K562 (cell line): ENCODE data around the gene TAS1R3. TPM values are rescaled to one million over a fixed set of nuclear protein-coding genes. Genes with fewer than 3 reads are reported as not detected.
A peak's percentile ranks its signal among the peaks of the same experiment; 100 is the strongest.

Experiments used
- BCOR ChIP-seq: fragments of 450-650 bp; IDR thresholded peaks from 2 replicates; pipeline ENCODE4 v1.6.1; 2016
- E2F1 ChIP-seq: sonication (generic); formaldehyde crosslinking; IDR thresholded peaks from 2 replicates; pipeline ENCODE4 v1.8.1; 2023; ENCODE audit warnings: mild to moderate bottlenecking, missing genetic modification reagents, moderate library complexity
- E2F3 ChIP-seq: fragments of 250-450 bp; sonication (Bioruptor Pico); IDR thresholded peaks from 2 replicates; pipeline ENCODE4 v1.4.0; 2020; ENCODE audit warnings: mild to moderate bottlenecking
- ELF2 ChIP-seq: fragments of 250-450 bp; sonication (Bioruptor Pico); IDR thresholded peaks from 2 replicates; pipeline ENCODE4 v1.5.0; 2021; ENCODE audit warnings: mild to moderate bottlenecking
- FOXA1 ChIP-seq: fragments of 450-650 bp; IDR thresholded peaks from 2 replicates; pipeline ENCODE4 v1.6.1; 2016; ENCODE audit warnings: mild to moderate bottlenecking, borderline replicate concordance
- GTF2F1 ChIP-seq: IDR thresholded peaks from 2 replicates; pipeline ENCODE4 v1.6.1; 2011; ENCODE audit warnings: low read depth, low read length, improper control_type of control experiment
- HES1 ChIP-seq: fragments of 450-650 bp; IDR thresholded peaks from 2 replicates; pipeline ENCODE4 v1.6.1; 2016; ENCODE audit warnings: low read depth, mild to moderate bottlenecking, moderate library complexity
- HNRNPL ChIP-seq: fragments of 200-400 bp; formaldehyde crosslinking; IDR thresholded peaks from 2 replicates; pipeline ENCODE4 v1.6.1; 2017; ENCODE audit warnings: low read depth, mild to moderate bottlenecking, low read length
- LEF1 ChIP-seq: fragments of 450-650 bp; IDR thresholded peaks from 2 replicates; pipeline ENCODE4 v1.6.1; 2016; ENCODE audit warnings: mild to moderate bottlenecking
- MLX ChIP-seq, 2 experiments: fragments of 450-650 bp in 1 of 2; sonication (generic) in 1 of 2; formaldehyde crosslinking; conservative IDR thresholded peaks; 2 replicates each; pipeline versions ENCODE4 v1.4.0 to v1.8.1; 2020 to 2022; ENCODE audit warnings: mild to moderate bottlenecking in 1 of 2, missing genetic modification reagents in 1 of 2
- NCOA4 ChIP-seq: fragments of 450-650 bp; IDR thresholded peaks from 2 replicates; pipeline ENCODE4 v1.6.1; 2018; ENCODE audit warnings: mild to moderate bottlenecking; ENCODE audit not compliant: partially characterized antibody
- PBX2 ChIP-seq, 2 experiments: IDR thresholded peaks in 1 of 2; conservative IDR thresholded peaks in 1 of 2; 2 replicates each; pipeline ENCODE4 v1.6.1; 2016; ENCODE audit warnings: low read depth in 2 of 2, mild to moderate bottlenecking in 1 of 2, missing compliant biosample characterization in 1 of 2, missing genetic modification characterization in 1 of 2, moderate library complexity in 1 of 2
- PHF21A ChIP-seq: fragments of 450-650 bp; IDR thresholded peaks from 2 replicates; pipeline ENCODE4 v1.6.1; 2017; ENCODE audit warnings: low read depth, borderline replicate concordance
- SMARCB1 ChIP-seq: IDR thresholded peaks from 2 replicates; pipeline ENCODE4 v1.6.1; 2011; ENCODE audit warnings: improper control_type of control experiment, low read depth; ENCODE audit not compliant: insufficient read length
- SREBF1 ChIP-seq: fragments of 150-350 bp; IDR thresholded peaks from 2 replicates; pipeline ENCODE4 v1.6.1; 2014; ENCODE audit warnings: antibody characterized with exemption, low read depth, low read length, borderline replicate concordance
- ZEB2 ChIP-seq: fragments of 450-650 bp; IDR thresholded peaks from 2 replicates; pipeline ENCODE4 v1.6.1; 2016
- ZNF384 ChIP-seq: IDR thresholded peaks from 2 replicates; pipeline ENCODE4 v1.6.1; 2012; ENCODE audit warnings: low read depth, low read length, improper control_type of control experiment
- ZNF57 ChIP-seq: fragments of 450-650 bp; formaldehyde crosslinking; IDR thresholded peaks from 2 replicates; pipeline ENCODE4 v1.4.0; 2020; ENCODE audit warnings: mild to moderate bottlenecking, moderate library complexity
- ZNF717 ChIP-seq: fragments of 250-450 bp; sonication (Bioruptor Pico); IDR thresholded peaks from 2 replicates; pipeline ENCODE4 v1.5.0; 2021
- ZNF830 ChIP-seq: fragments of 250-450 bp; sonication (Bioruptor Pico); IDR thresholded peaks from 2 replicates; pipeline ENCODE4 v1.5.0; 2021; ENCODE audit warnings: mild to moderate bottlenecking
- ZSCAN29 ChIP-seq: fragments of 450-650 bp; IDR thresholded peaks from 2 replicates; pipeline ENCODE4 v1.6.1; 2017
- polyA plus RNA-seq, 8 experiments: library from polyadenylated mRNA; depleted of rRNA in 4 of 8; stranded (reverse) in 5 of 8; unstranded in 3 of 8; fragments of >200 nt; fragmentation: Nextera tagmentation in 2 of 8; fragmentation: Illumina TruSeq in 1 of 8; extraction: Ambion mirVana in 2 of 8; extraction: Trizol in 1 of 8; gene quantifications; 2 replicates each; pipeline versions ENCODE4 v1.2.1 to v1.2.3, GENCODE V29; 2011 to 2014; ENCODE audit warnings: inconsistent platforms in 1 of 8, missing spikeins in 1 of 8
- total RNA-seq, 7 experiments: library from RNA; depleted of rRNA in 6 of 7; stranded (reverse); fragments of >200 nt in 6 of 7; fragmentation: Illumina TruSeq in 2 of 7; extraction: Trizol in 2 of 7; gene quantifications; 2 replicates each; pipeline versions ENCODE4 v1.2.1 to v1.2.3, GENCODE V29; 2011 to 2021; ENCODE audit warnings: low replicate concordance in 1 of 7
- TF ChIP-seq, protein P1 (sequence below): fragments of 250-450 bp; sonication (Bioruptor Pico); IDR thresholded peaks from 2 replicates; pipeline ENCODE4 v1.9.0; 2021; ENCODE audit warnings: mild to moderate bottlenecking, inconsistent platforms

TAS1R3 gene
- total and polyA plus RNA-seq, 9 of the 15 experiments (the other 6 are each of a cell fraction or from before 2014, with no cell fraction given): 0.07 to 0.13 TPM; not detected in 7

GRCh38 chr1:1334835-1335234, 3.8 kb downstream of the TAS1R3 start (continued):
- TF ChIP-seq HES1 (no peak), E2F1 (CRISPR knock-in tag) (peak; percentile 84; the same call in 1 of the 2 replicates), ZSCAN29 (no peak), ELF2 (CRISPR knock-in tag) (no peak), PHF21A (no peak), ZEB2 (no peak), GTF2F1 (no peak), ZNF384 (no peak), E2F3 (CRISPR knock-in tag) (no peak), SREBF1 (no peak), HNRNPL (peak; percentile 80; the same call in 1 of the 2 replicates), LEF1 (no peak), MLX (CRISPR knock-in tag; conservative IDR thresholded peaks at IDR 0.05) (no peak), ZNF717 (CRISPR knock-in tag) (no peak), SMARCB1 (no peak), ZNF830 (CRISPR knock-in tag) (no peak), FOXA1 (no peak), PBX2 (CRISPR knock-in tag; IDR thresholded peaks at IDR 0.05; ENCODE audit: low read depth) (peak; percentile 32; the same call in 1 of the 2 replicates), PBX2 (tag; conservative IDR thresholded peaks at IDR 0.05; ENCODE audit: low read depth) (no peak), NCOA4 (no peak), BCOR (no peak), ZNF57 (CRISPR knock-in tag) (no peak)
- TF ChIP-seq, protein P1, sequence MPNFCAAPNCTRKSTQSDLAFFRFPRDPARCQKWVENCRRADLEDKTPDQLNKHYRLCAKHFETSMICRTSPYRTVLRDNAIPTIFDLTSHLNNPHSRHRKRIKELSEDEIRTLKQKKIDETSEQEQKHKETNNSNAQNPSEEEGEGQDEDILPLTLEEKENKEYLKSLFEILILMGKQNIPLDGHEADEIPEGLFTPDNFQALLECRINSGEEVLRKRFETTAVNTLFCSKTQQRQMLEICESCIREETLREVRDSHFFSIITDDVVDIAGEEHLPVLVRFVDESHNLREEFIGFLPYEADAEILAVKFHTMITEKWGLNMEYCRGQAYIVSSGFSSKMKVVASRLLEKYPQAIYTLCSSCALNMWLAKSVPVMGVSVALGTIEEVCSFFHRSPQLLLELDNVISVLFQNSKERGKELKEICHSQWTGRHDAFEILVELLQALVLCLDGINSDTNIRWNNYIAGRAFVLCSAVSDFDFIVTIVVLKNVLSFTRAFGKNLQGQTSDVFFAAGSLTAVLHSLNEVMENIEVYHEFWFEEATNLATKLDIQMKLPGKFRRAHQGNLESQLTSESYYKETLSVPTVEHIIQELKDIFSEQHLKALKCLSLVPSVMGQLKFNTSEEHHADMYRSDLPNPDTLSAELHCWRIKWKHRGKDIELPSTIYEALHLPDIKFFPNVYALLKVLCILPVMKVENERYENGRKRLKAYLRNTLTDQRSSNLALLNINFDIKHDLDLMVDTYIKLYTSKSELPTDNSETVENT: no peak
